BE2C (cell line): ENCODE results near the gene RAPGEF1.

Source experiments
- DNase-seq: peaks from one replicate; pipeline ENCODE4 v3.0.0-alpha.2; 2020
- H3K27me3 ChIP-seq: fragments of 250-450 bp; sonication (Bioruptor Pico); 2 replicates; pipeline ENCODE4 v1.5.1; 2020; ENCODE audit warnings: mild to moderate bottlenecking
- H3K36me3 ChIP-seq: fragments of 250-450 bp; sonication (Bioruptor Pico); 2 replicates; pipeline ENCODE4 v1.5.1; 2020; ENCODE audit warnings: mild to moderate bottlenecking
- H3K4me1 ChIP-seq: fragments of 250-450 bp; sonication (Bioruptor Pico); 2 replicates; pipeline ENCODE4 v1.5.1; 2020
- H3K4me3 ChIP-seq: 2 replicates; pipeline ENCODE4 v1.5.1; 2011; ENCODE audit warnings: low read depth, low read length
- H3K9me3 ChIP-seq: fragments of 250-450 bp; sonication (Bioruptor Pico); 2 replicates; pipeline ENCODE4 v1.5.1; 2020
- TF ChIP-seq, protein P1 (sequence below): IDR thresholded peaks from 2 replicates; pipeline ENCODE4 v1.5.1; 2012; ENCODE audit warnings: mild to moderate bottlenecking, low read depth, low read length

RAPGEF1 gene

DNA sequence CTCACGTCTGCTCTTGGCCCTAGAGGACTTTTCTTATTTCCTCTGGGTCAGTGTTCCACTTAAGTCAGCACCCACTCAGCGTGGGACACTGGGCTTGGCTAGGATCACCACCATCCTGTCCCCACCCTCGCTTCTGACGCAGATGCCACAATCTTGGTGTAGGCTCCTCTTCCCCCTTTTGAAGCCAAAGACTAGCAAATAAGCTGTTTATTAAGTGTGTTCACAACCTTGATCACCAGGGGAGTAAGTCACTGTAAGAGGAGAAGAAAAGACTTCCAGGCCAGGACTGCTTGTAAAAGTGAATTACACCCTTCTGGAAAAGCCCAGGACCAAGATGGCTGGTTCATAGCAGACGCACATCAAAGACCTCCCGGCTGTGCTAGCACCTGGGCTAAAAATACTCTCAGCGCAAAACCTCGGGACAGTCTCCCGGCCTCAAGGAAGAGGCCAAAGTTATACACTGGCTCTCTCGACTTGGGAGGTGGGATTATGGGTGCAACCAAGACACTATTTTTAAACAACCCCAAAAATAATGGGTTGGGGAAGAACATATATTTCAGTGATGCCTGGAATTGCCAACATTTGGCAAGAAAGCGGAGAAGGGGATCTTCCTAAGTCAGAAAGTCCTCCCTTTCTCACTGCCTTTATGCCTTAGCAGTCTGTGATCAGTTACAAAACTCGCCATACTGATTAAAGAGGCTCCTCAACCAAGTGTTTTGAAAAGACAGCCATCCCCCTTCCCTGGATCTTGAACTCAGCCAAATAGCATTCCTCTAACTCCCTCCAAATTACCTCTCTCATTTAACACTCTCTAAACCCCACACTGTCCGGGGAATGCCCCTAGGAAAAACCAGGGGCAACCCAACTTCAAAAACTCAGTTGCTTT is 69.4 kb downstream of the RAPGEF1 start:
- Histone ChIP-seq H3K27me3 (no peaks in the 10 kb centered on the region), H3K4me3 (no peak overlapping the region), H3K4me1 (peaks cover 8% of the 10 kb centered on the region), H3K9me3 (no peaks in the 10 kb centered on the region), H3K36me3 (no peaks in the 10 kb centered on the region)
- no peak for DNase-seq
- TF ChIP-seq, protein P1, sequence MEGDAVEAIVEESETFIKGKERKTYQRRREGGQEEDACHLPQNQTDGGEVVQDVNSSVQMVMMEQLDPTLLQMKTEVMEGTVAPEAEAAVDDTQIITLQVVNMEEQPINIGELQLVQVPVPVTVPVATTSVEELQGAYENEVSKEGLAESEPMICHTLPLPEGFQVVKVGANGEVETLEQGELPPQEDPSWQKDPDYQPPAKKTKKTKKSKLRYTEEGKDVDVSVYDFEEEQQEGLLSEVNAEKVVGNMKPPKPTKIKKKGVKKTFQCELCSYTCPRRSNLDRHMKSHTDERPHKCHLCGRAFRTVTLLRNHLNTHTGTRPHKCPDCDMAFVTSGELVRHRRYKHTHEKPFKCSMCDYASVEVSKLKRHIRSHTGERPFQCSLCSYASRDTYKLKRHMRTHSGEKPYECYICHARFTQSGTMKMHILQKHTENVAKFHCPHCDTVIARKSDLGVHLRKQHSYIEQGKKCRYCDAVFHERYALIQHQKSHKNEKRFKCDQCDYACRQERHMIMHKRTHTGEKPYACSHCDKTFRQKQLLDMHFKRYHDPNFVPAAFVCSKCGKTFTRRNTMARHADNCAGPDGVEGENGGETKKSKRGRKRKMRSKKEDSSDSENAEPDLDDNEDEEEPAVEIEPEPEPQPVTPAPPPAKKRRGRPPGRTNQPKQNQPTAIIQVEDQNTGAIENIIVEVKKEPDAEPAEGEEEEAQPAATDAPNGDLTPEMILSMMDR = no peak

DNA sequence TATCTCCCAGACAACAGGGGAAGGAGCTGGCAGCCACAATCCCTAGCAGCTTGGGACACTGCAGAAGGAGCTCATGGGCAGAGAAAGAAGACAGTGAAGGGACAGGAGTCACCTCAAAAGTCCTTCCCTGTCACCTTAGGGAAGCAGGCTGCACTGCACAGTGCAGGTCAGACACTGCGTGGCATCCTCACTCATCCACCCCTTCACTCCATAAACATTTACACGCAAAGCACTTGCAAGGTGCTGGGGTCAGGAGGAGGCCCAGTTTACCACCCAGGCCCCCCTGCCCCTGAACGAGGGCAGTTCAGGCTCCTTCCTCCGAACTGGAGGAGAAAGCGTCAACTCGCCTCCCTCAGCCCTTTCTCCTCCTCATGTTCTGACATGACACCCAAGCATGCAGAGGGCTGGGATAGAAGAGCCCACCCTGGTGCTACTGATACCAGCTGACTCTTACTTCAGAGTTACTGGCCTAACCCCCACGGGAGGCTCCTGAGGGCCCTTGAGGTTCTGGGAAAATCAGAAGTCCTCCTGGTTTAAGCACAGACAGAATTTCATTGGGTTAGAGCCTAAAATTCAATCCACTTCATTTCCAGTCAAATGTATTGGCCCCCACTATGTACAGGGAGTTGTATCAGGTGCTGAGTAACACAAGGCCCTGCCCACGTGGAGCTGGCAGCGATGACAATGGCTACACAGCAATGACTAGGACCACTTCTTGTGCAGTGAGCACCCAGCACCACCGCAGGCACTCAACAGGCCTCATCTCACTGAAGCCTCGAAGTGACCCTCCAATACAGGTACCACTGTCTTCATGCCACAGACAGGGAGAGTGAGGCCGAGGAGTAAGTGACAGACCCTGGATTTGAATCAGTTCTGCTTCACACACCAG is 70.4 kb downstream of the RAPGEF1 start:
- Histone ChIP-seq H3K27me3 (no peaks in the 10 kb centered on the region), H3K4me1 (peaks cover 8% of the 10 kb centered on the region), H3K9me3 (no peaks in the 10 kb centered on the region), H3K4me3 (no peak overlapping the region), H3K36me3 (no peaks in the 10 kb centered on the region)
- DNase-seq = no peak
- TF ChIP-seq, protein P1 = no peak

DNA sequence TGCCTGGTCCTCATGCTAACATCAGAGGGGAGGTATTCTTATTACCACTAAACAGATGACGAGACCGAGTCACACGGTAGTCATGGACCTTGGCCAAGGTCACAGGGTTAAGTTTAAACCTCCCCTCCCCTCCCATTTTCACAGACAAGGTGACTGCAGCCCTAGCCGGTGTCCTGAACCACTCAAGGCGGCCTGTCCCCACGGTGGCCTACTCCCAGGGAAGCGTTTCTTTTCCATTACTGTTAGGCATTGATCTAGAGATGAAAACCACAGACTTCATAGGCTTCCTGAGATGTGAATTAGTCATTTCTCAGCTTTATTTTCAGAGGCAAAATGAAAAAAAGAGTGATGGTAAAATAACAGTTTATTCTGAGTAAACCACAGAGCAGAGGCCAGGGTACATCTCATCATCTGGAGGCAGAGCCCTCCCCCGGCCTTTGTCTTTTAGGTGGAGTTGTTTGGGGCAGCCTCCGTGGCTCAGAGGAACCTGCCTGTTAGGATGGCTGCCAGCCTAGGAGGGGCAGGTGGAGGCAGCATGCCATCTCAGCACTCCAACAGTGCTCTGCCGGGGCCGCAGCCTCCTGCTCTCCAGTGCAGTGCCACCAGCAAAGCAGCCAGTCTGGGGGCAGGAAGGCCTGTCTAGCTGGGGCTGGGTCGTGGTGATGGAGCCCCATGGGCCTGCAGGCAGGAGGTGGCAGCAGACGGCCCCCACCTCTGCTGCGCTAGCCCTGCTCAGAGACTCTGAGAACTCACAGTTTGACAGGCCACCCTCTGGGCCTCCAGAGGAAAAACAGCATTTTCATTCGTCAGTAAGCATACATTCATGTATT is 71.2 kb downstream of the RAPGEF1 start:
- Histone ChIP-seq H3K27me3 (no peaks in the 10 kb centered on the region), H3K4me1 (peaks cover 10% of the 10 kb centered on the region), H3K4me3 (no peak overlapping the region), H3K9me3 (no peaks in the 10 kb centered on the region), H3K36me3 (no peaks in the 10 kb centered on the region)
- peak; percentile 55 for DNase-seq
- TF ChIP-seq, protein P1 = 0 out of 2 replicates have a peak, but pooled peaks have one; percentile 2

DNA sequence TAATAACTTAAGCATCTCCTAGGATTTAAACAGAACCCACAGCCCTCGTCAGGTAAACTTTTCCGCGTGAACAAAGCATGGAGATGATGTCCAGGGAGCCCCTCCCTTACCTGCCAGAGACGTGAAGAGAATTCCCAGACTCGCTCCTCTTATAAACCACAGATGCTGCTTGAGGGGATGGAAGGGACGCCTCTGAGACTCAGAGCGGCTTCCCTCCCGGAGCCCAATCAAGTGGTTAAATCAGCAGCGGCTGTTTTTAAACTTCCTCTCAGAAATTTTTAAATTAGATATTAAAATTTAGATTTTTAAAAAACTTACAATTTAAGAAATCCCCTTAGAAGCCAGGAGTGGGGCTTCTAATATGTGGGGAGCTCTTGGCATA is 71.8 kb downstream of the RAPGEF1 start:
- H3K36me3 ChIP-seq = no peaks in the 10 kb centered on the region
- TF ChIP-seq, protein P1 = no peak
- no peak overlapping the region for H3K4me3 ChIP-seq
- H3K4me1 ChIP-seq = peaks cover 12% of the 10 kb centered on the region
- no peaks in the 10 kb centered on the region for H3K27me3 ChIP-seq
- DNase-seq = no peak
- H3K9me3 ChIP-seq = no peaks in the 10 kb centered on the region

DNA sequence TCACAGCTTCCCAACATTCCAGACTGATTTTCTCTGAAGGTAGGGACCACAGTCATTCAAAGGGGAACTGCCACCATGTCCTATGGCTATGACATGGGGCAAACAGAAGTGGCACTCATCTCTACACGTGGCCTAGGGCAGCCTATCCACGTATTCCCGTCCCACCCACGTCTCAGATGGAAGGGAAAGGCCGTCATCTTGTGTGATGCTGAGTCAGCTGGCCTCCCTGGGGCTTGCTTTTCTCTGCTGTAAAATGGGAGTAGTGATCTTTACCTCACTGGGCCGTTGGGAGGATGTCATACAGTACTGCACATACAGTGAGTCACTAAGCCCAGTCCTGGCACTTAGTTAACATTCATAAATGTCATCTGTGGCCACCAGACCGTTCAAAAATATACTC is 72.3 kb downstream of the RAPGEF1 start:
- Histone ChIP-seq H3K36me3 (no peaks in the 10 kb centered on the region), H3K4me3 (no peak overlapping the region), H3K27me3 (no peaks in the 10 kb centered on the region), H3K9me3 (no peaks in the 10 kb centered on the region), H3K4me1 (peaks cover 12% of the 10 kb centered on the region)
- TF ChIP-seq, protein P1 = no peak
- no peak for DNase-seq
